ENCODE results near the gene POU4F3.

- TF ChIP-seq NFRKB (IDR thresholded peaks at IDR 0.05) (no peak), FOXM1 (IDR thresholded peaks at IDR 0.05; ENCODE audit: borderline replicate concordance) (no peak), LEF1 (IDR thresholded peaks at IDR 0.05; ENCODE audit: borderline replicate concordance) (no peak)
Measured at GRCh38 chr5:146380714-146381113, 42.1 kb downstream of the POU4F3 start.

All from HEK293T (cell line).